GM23338 (cell line): ENCODE measurements around the gene DCAF4. TPM values are rescaled to one million over a fixed set of nuclear protein-coding genes. Genes with fewer than 3 reads are reported as not detected.

Experiments
- ATAC-seq: fragments of 200-7000 bp; cut with Tn5 transposase; 3 replicates; pipeline ENCODE4 v1.9.1; 2020
- DNase-seq: peaks from one replicate; pipeline ENCODE4 v3.0.0-alpha.2; 2015; ENCODE audit warnings: low spot score
- H2AFZ ChIP-seq: fragments of 200-600 bp; sonication (generic); 2 replicates; pipeline ENCODE4 v1.8.0; 2016; ENCODE audit warnings: antibody characterized with exemption, mild to moderate bottlenecking, moderate library complexity
- H3F3A ChIP-seq: fragments of 200-600 bp; sonication (generic); replicated peaks from 2 replicates; pipeline ENCODE4 v1.8.0; 2017; ENCODE audit warnings: antibody characterized with exemption, mixed run types, low read depth
- H3K27ac ChIP-seq: fragments of 200-600 bp; sonication (generic); 2 replicates; pipeline ENCODE4 v1.6.1; 2016; ENCODE audit warnings: low read depth
- H3K27me3 ChIP-seq: fragments of 200-600 bp; sonication (generic); 2 replicates; pipeline ENCODE4 v1.8.0; 2016; ENCODE audit warnings: mild to moderate bottlenecking, mixed run types, moderate library complexity; ENCODE audit not compliant: insufficient read depth
- H3K36me3 ChIP-seq: fragments of 200-600 bp; sonication (generic); 2 replicates; pipeline ENCODE4 v1.8.0; 2016; ENCODE audit warnings: mild to moderate bottlenecking; ENCODE audit not compliant: insufficient read depth
- H3K4me1 ChIP-seq: fragments of 200-600 bp; sonication (generic); 2 replicates; pipeline ENCODE4 v1.8.0; 2016; ENCODE audit warnings: mild to moderate bottlenecking, moderate library complexity; ENCODE audit not compliant: insufficient read depth
- H3K4me2 ChIP-seq: fragments of 200-600 bp; sonication (generic); 2 replicates; pipeline ENCODE4 v1.7.1; 2017; ENCODE audit warnings: mixed run types
- H3K4me3 ChIP-seq: fragments of 200-600 bp; sonication (generic); 2 replicates; pipeline ENCODE4 v1.6.1; 2016; ENCODE audit warnings: mixed run types
- H3K79me2 ChIP-seq: fragments of 200-600 bp; sonication (generic); replicated peaks from 2 replicates; pipeline ENCODE4 v1.8.0; 2017; ENCODE audit warnings: mild to moderate bottlenecking; ENCODE audit not compliant: insufficient read depth
- H3K9me2 ChIP-seq: fragments of 200-600 bp; sonication (generic); 2 replicates; pipeline ENCODE4 v1.8.0; 2017; ENCODE audit not compliant: insufficient read depth
- H4K20me1 ChIP-seq: fragments of 200-600 bp; sonication (generic); replicated peaks from 2 replicates; pipeline ENCODE4 v1.8.0; 2017; ENCODE audit warnings: mild to moderate bottlenecking; ENCODE audit not compliant: insufficient read depth
- H3K27ac Mint-ChIP-seq: 2 replicates; pipeline ENCODE4 v1.8.0; 2020; ENCODE audit warnings: inconsistent platforms, mild to moderate bottlenecking, moderate library complexity, mixed read lengths
- H3K27me3 Mint-ChIP-seq: 3 replicates; pipeline ENCODE4 v1.8.0; 2022; ENCODE audit warnings: low read depth, mild to moderate bottlenecking, moderate library complexity, mixed read lengths, inconsistent platforms; ENCODE audit not compliant: insufficient read depth, poor library complexity
- H3K36me3 Mint-ChIP-seq: 3 replicates; pipeline ENCODE4 v1.8.0; 2021; ENCODE audit warnings: low read depth, mild to moderate bottlenecking, inconsistent platforms, moderate library complexity, mixed read lengths
- H3K4me1 Mint-ChIP-seq: 3 replicates; pipeline ENCODE4 v1.8.0; 2020; ENCODE audit warnings: mild to moderate bottlenecking, inconsistent platforms, mixed read lengths
- H3K4me3 Mint-ChIP-seq: 3 replicates; pipeline ENCODE4 v1.8.0; 2021; ENCODE audit warnings: moderate library complexity, mild to moderate bottlenecking, inconsistent platforms, mixed read lengths
- H3K9me3 Mint-ChIP-seq: 3 replicates; pipeline ENCODE4 v1.8.0; 2020; ENCODE audit warnings: moderate library complexity, mild to moderate bottlenecking, inconsistent platforms, mixed read lengths
- JUNB ChIP-seq: IDR thresholded peaks from one replicate; pipeline ENCODE4 v1.6.1; 2016; ENCODE audit warnings: antibody characterized with exemption; ENCODE audit not compliant: unreplicated experiment
- NANOG ChIP-seq: IDR thresholded peaks from 2 replicates; pipeline ENCODE4 v1.6.1; 2016; ENCODE audit warnings: antibody characterized with exemption, borderline replicate concordance
- ZNF462 ChIP-seq: fragments of 250-450 bp; sonication (Bioruptor Pico); IDR thresholded peaks from 2 replicates; pipeline ENCODE4 v1.5.0; 2020; ENCODE audit warnings: mild to moderate bottlenecking, moderate library complexity
- polyA plus RNA-seq: library from polyadenylated mRNA; unstranded; fragments of >200 nt; fragmentation: Nextera tagmentation; extraction: Ambion mirVana; gene quantifications from 2 replicates; pipeline ENCODE4 v1.2.1, GENCODE V29; 2016
- total RNA-seq: library from RNA; depleted of rRNA; stranded (reverse); fragments of >200 nt; shearing (Covaris generic); gene quantifications from 2 replicates; pipeline ENCODE4 v1.2.3, GENCODE V29; 2014

The DCAF4 gene
- total and polyA plus RNA-seq, 2 experiments from 2014 or later: 17.5 to 39.3 TPM

GRCh38 chr14:72946491-72946890 lies 20.2 kb downstream of the DCAF4 start (continued):
- TF ChIP-seq ZNF462 (no peak), JUNB (no peak)

GRCh38 chr14:72947366-72948160 lies 21.3 kb downstream of the DCAF4 start:
- H3K4me1 ChIP-seq: no peaks in the 10 kb centered on the region
- no peak overlapping the region for H2AFZ ChIP-seq
- H3K4me3 ChIP-seq: no peak overlapping the region
- H3K27me3 ChIP-seq: no peaks in the 10 kb centered on the region
- H3F3A ChIP-seq: no peaks in the 10 kb centered on the region
- no peaks in the 10 kb centered on the region for H3K9me2 ChIP-seq
- TF ChIP-seq ZNF462: no peak
- no peak for TF ChIP-seq NANOG
- no peaks in the 10 kb centered on the region; the same call in 2 of the 3 replicates for H3K4me1 Mint-ChIP-seq
- no peak overlapping the region for H3K4me2 ChIP-seq
- DNase-seq (no peak), ATAC-seq (no peak)
- no peak overlapping the region for H3K27ac Mint-ChIP-seq
- H3K36me3 ChIP-seq: peaks cover 9% of the 10 kb centered on the region; the same call in 1 of the 2 replicates
- H3K79me2 ChIP-seq: no peaks in the 10 kb centered on the region
- peaks cover 5% of the 10 kb centered on the region for H3K27me3 Mint-ChIP-seq
- no peaks in the 10 kb centered on the region for H4K20me1 ChIP-seq
- H3K27ac ChIP-seq: no peak overlapping the region
- H3K36me3 Mint-ChIP-seq: peaks cover 18% of the 10 kb centered on the region
- H3K9me3 Mint-ChIP-seq: no peaks in the 10 kb centered on the region
- no peak overlapping the region for H3K4me3 Mint-ChIP-seq
